Adrenal gland (tissue), 12 donors: ENCODE results near the gene FCRL5. TPM values are rescaled to one million over a fixed set of nuclear protein-coding genes. Genes with fewer than 3 reads are reported as not detected.

Experiments used
- DNase-seq, 7 donors: peaks; one replicate each; pipeline ENCODE4 v3.0.0-alpha.2; 2019 to 2020
- H3K27ac ChIP-seq, 5 donors: fragments of 200-600 bp; sonication (generic) in 4 of 5; 1 replicate in 3 of 5; 2 replicates in 2 of 5; pipeline versions ENCODE4 v1.5.1 to v1.8.0; 2016 to 2020; ENCODE audit warnings: mild to moderate bottlenecking in 1 of 5
- H3K27me3 ChIP-seq: fragments of 200-600 bp; 2 replicates; pipeline ENCODE4 v1.8.0; 2021
- H3K36me3 ChIP-seq, 2 donors: fragments of 200-600 bp; replicated peaks in 1 of 2; 1 replicate in 1 of 2; 2 replicates in 1 of 2; pipeline versions ENCODE4 v1.5.1 to v1.8.0; 2018 to 2022
- H3K4me1 ChIP-seq, 2 donors: fragments of 200-600 bp; replicated peaks in 1 of 2; 1 replicate in 1 of 2; 2 replicates in 1 of 2; pipeline versions ENCODE4 v1.5.1 to v1.8.0; 2018 to 2021
- H3K4me3 ChIP-seq, 4 donors: fragments of 200-600 bp; sonication (generic) in 3 of 4; one replicate each; pipeline ENCODE4 v1.5.1; 2016 to 2018
- H3K9me3 ChIP-seq, 3 donors: fragments of 200-600 bp; sonication (generic) in 1 of 3; replicated peaks in 1 of 3; 1 replicate in 2 of 3; 2 replicates in 1 of 3; pipeline versions ENCODE4 v1.5.1 to v1.8.0; 2016 to 2021
- CTCF ChIP-seq, 6 experiments: fragments of 450-650 bp in 4 of 6; fragments of 200-600 bp in 2 of 6; sonication (generic) in 1 of 6; IDR thresholded peaks; 1 replicate in 5 of 6; 2 replicates in 1 of 6; pipeline versions ENCODE4 v1.5.1 to v1.8.0; 2016 to 2021; ENCODE audit warnings: antibody characterized with exemption in 6 of 6, mild to moderate bottlenecking in 2 of 6, moderate library complexity in 1 of 6
- POLR2A ChIP-seq, 2 donors: fragments of 450-650 bp; IDR thresholded peaks; one replicate each; pipeline ENCODE4 v1.6.1; 2017; ENCODE audit warnings: antibody characterized with exemption in 2 of 2, mild to moderate bottlenecking in 2 of 2, moderate library complexity in 1 of 2
- WGBS, 4 donors: extraction: QIAGEN DNeasy Blood & Tissue Kit in 2 of 4; methylation state at CpG; one replicate each; pipeline versions ENCODE4 v1.1.5 to v1.1.7; 2013 to 2017; 5-methylcytosine and 5-hydroxymethylcytosine counted together
- intact Hi-C, 2 donors: fragments of 100-400 bp; cut with DNase I; formaldehyde crosslinking; loops; one replicate each; pipeline versions ENCODE4 v1.14.1 to v1.15.0; 2022 to 2023
- polyA plus RNA-seq, 3 donors: library from polyadenylated mRNA; stranded (reverse); fragments of 200-250 nt in 2 of 3; fragments of 350-450 nt in 1 of 3; fragmentation: Illumina TruSeq in 1 of 3; extraction: RNeasy Lipid Tissue Mini Kit (QIAGEN cat#74804) in 1 of 3; gene quantifications; one replicate each; pipeline ENCODE4 v1.2.3, GENCODE V29; 2013 to 2014
- total RNA-seq, 9 donors: library from RNA; depleted of rRNA in 4 of 9; stranded (reverse); fragments of >200 nt in 4 of 9; fragments of 120-200 nt in 1 of 9; fragmentation: NEBNext Ultra II Directional in 1 of 9; extraction: Animal tissue kit (Norgen Biotek cat#: 25700) in 1 of 9; gene quantifications; one replicate each; pipeline versions ENCODE4 v1.1.0 to v1.2.4, GENCODE V29; 2013 to 2023
- donor health status: healthy with polysubstance abuse.
- donor health status: Bipolar disorder and iron deficiency.
- donor health status: DM: yes; HTN: yes; CAD: no.
- donor health status: DM: no; HTN: no; CAD: no.
- donor health status: DM: no; HTN: no; CAD: no.
- donor health status: DM: yes; HTN: yes; CAD: no.

FCRL5 gene
- total and polyA plus RNA-seq, 12 donors: under 0.01 to 1.1 (median 0.24) TPM; not detected in 5

GRCh38 chr1:157521056-157521455 lies 31.3 kb downstream of the FCRL5 start:
- Histone ChIP-seq H3K36me3 (no peaks in the 10 kb centered on the region), H3K27me3 (peaks cover 4% of the 10 kb centered on the region), H3K9me3 (no peaks in the 10 kb centered on the region), H3K4me3 (no peak overlapping the region), H3K4me1 (no peaks in the 10 kb centered on the region), H3K27ac (no peak overlapping the region)
- no peak for TF ChIP-seq CTCF (IDR thresholded peaks at IDR 0.05)
- no peak for TF ChIP-seq POLR2A (IDR thresholded peaks at IDR 0.05)
- 83 to 89% (median 86%) methylated on average over 9 to 10 of the region's 10 CpGs for WGBS, 4 donors
- intact Hi-C loops: no loop called here
- DNase-seq: no peak

GRCh38 chr1:157520386-157520935 lies 31.9 kb downstream of the FCRL5 start:
- H3K27ac ChIP-seq: no peak overlapping the region
- intact Hi-C loops: no loop called here
- no peak for TF ChIP-seq CTCF (IDR thresholded peaks at IDR 0.05)
- TF ChIP-seq POLR2A (IDR thresholded peaks at IDR 0.05): no peak
- H3K9me3 ChIP-seq: no peaks in the 10 kb centered on the region
- H3K4me3 ChIP-seq: no peak overlapping the region
- WGBS, 4 donors: 80 to 93% (median 90%) methylated on average over 2 to 20 of the region's 20 CpGs
- no peaks in the 10 kb centered on the region for H3K4me1 ChIP-seq
- no peak for DNase-seq
- no peaks in the 10 kb centered on the region for H3K36me3 ChIP-seq
- H3K27me3 ChIP-seq: peaks cover 4% of the 10 kb centered on the region

- no peak for TF ChIP-seq POLR2A (IDR thresholded peaks at IDR 0.05)
- no peak for TF ChIP-seq CTCF (IDR thresholded peaks at IDR 0.05)
- no peaks in the 10 kb centered on the region for H3K9me3 ChIP-seq
- no peak overlapping the region for H3K4me3 ChIP-seq
- H3K27me3 ChIP-seq: no peaks in the 10 kb centered on the region
- intact Hi-C loops: no loop called here
- no peaks in the 10 kb centered on the region for H3K36me3 ChIP-seq
- H3K4me1 ChIP-seq: no peaks in the 10 kb centered on the region
- no peak for DNase-seq
- no peak overlapping the region for H3K27ac ChIP-seq
- 79 to 94% (median 88%) methylated on average over 2 of the region's 2 CpGs for WGBS, 4 donors
These were observed 32.9 kb downstream of the FCRL5 start for GRCh38 chr1:157519451-157519850.

- intact Hi-C loops: no loop called here
- H3K36me3 ChIP-seq: no peaks in the 10 kb centered on the region
- TF ChIP-seq POLR2A (IDR thresholded peaks at IDR 0.05) (no peak), CTCF (IDR thresholded peaks at IDR 0.05) (no peak)
- H3K4me3 ChIP-seq: no peak overlapping the region
- WGBS, 4 donors: 69 to 75% (median 71%) methylated on average over 8 of the region's 8 CpGs
- H3K9me3 ChIP-seq: no peaks in the 10 kb centered on the region
- no peak overlapping the region for H3K27ac ChIP-seq
- no peak for DNase-seq
- no peaks in the 10 kb centered on the region for H3K4me1 ChIP-seq
- H3K27me3 ChIP-seq: no peaks in the 10 kb centered on the region
These were observed 35.3 kb downstream of the FCRL5 start for GRCh38 chr1:157517016-157517415.
